Stomach (tissue), 9 donors: ENCODE results near the gene LUZP1. TPM values are rescaled to one million over a fixed set of nuclear protein-coding genes. Genes with fewer than 3 reads are reported as not detected.

Experiments
- DNase-seq, 2 donors: peaks; one replicate each; pipeline versions ENCODE4 v3.0.0 to v3.0.0-alpha.2; 2013 to 2019
- H3K27ac ChIP-seq, 5 donors: fragments of 200-600 bp in 4 of 5; sonication (generic) in 4 of 5; one replicate each; pipeline ENCODE4 v1.5.1; 2013 to 2019; ENCODE audit warnings: mild to moderate bottlenecking in 1 of 5, moderate library complexity in 1 of 5
- H3K27me3 ChIP-seq, 3 donors: fragments of 200-600 bp; sonication (generic); one replicate each; pipeline ENCODE4 v1.5.1; 2017 to 2019; ENCODE audit warnings: mixed run types in 1 of 3
- H3K36me3 ChIP-seq, 4 donors: fragments of 200-600 bp; sonication (generic); 1 replicate in 3 of 4; 2 replicates in 1 of 4; pipeline ENCODE4 v1.5.1; 2016 to 2019
- H3K4me1 ChIP-seq, 4 donors: fragments of 200-600 bp; sonication (generic); one replicate each; pipeline ENCODE4 v1.5.1; 2016 to 2019
- H3K4me3 ChIP-seq, 4 donors: fragments of 200-600 bp; sonication (generic) in 3 of 4; one replicate each; pipeline ENCODE4 v1.5.1; 2016 to 2019; ENCODE audit warnings: mild to moderate bottlenecking in 1 of 4
- H3K9me3 ChIP-seq, 4 donors: fragments of 200-600 bp; sonication (generic); one replicate each; pipeline ENCODE4 v1.5.1; 2016 to 2019
- EP300 ChIP-seq: sonication (generic); formaldehyde crosslinking; IDR thresholded peaks from one replicate; pipeline ENCODE4 v1.6.1; 2017; ENCODE audit warnings: antibody characterized with exemption
- POLR2A ChIP-seq, 4 donors: fragments of 450-650 bp; IDR thresholded peaks; one replicate each; pipeline ENCODE4 v1.6.1; 2016; ENCODE audit warnings: antibody characterized with exemption in 4 of 4, control low read depth in 2 of 4, mild to moderate bottlenecking in 1 of 4, moderate library complexity in 1 of 4
- POLR2AphosphoS5 ChIP-seq, 3 donors: sonication (generic); formaldehyde crosslinking; IDR thresholded peaks; one replicate each; pipeline ENCODE4 v1.6.1; 2016; ENCODE audit warnings: antibody characterized with exemption in 3 of 3
- WGBS, 5 donors: extraction: QIAGEN DNeasy Blood & Tissue Kit in 3 of 5; methylation state at CpG; one replicate each; pipeline versions ENCODE4 v1.1.5 to v1.1.7; 2013 to 2018; 5-methylcytosine and 5-hydroxymethylcytosine counted together
- intact Hi-C: fragments of 100-400 bp; cut with DNase I; formaldehyde crosslinking; loops from one replicate; pipeline ENCODE4 v1.15.1; 2023; ENCODE audit warnings: low total_unique reads
- polyA plus RNA-seq, 3 donors: library from polyadenylated mRNA; stranded (reverse); fragments of 200-250 nt; gene quantifications; one replicate each; pipeline ENCODE4 v1.2.3, GENCODE V29; 2013
- total RNA-seq, 5 donors: library from RNA; depleted of rRNA; stranded (reverse); fragments of >200 nt; gene quantifications; one replicate each; pipeline versions ENCODE4 v1.1.0 to v1.2.3, GENCODE V29; 2014 to 2016
- TF ChIP-seq, protein P1 (sequence below), 7 experiments: fragments of 450-650 bp in 4 of 7; fragments of 200-600 bp in 3 of 7; sonication (generic) in 3 of 7; IDR thresholded peaks; one replicate each; pipeline ENCODE4 v1.5.1; 2016 to 2019; ENCODE audit warnings: antibody characterized with exemption in 7 of 7, control low read depth in 2 of 7, mild to moderate bottlenecking in 1 of 7
- donor health status: healthy with polysubstance abuse.
- donor health status: Bipolar disorder and iron deficiency.
- donor health status: healthy.

Gene LUZP1
- total and polyA plus RNA-seq, 8 donors: 2.6 to 20.4 (median 13.4) TPM

DNA sequence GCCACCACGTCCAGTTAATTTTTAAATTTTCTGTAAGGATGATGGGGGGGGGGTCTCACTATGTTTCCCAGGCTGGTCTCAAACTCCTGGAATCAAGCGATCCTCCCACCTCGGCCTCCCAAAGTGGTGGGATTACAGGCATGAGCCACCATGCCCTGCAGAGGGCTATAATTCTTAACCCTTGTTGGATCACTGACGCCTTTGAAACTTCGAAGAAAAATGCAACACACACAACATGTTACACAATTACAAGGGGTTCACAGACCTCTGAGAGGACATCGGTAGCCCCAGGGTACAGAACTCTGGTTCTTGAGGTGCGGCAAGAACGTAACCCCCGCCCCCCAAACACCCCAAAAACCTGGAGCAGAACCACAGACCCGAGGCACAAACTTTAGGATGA is 8.4 kb upstream of the LUZP1 start:
- no peaks in the 10 kb centered on the region for H3K27me3 ChIP-seq
- H3K9me3 ChIP-seq: no peaks in the 10 kb centered on the region
- no peaks in the 10 kb centered on the region for H3K36me3 ChIP-seq
- H3K4me3 ChIP-seq: peak overlapping the region; percentile 49 to 62 (median 57)
- intact Hi-C loops: no loop called here
- peak overlapping the region; percentile 49 to 91 (median 83) for H3K27ac ChIP-seq
- 44 to 65% (median 56%) methylated on average over 9 to 10 of the region's 10 CpGs for WGBS, 5 donors
- peaks cover 10 to 33% (median 22%) of the 10 kb centered on the region in 4 donors for H3K4me1 ChIP-seq
- DNase-seq: no peak
- no peak for TF ChIP-seq EP300

- TF ChIP-seq POLR2A (IDR thresholded peaks at IDR 0.05) (no peak), POLR2AphosphoS5 (IDR thresholded peaks at IDR 0.05) (no peak), EP300 (no peak)
- TF ChIP-seq, protein P1, sequence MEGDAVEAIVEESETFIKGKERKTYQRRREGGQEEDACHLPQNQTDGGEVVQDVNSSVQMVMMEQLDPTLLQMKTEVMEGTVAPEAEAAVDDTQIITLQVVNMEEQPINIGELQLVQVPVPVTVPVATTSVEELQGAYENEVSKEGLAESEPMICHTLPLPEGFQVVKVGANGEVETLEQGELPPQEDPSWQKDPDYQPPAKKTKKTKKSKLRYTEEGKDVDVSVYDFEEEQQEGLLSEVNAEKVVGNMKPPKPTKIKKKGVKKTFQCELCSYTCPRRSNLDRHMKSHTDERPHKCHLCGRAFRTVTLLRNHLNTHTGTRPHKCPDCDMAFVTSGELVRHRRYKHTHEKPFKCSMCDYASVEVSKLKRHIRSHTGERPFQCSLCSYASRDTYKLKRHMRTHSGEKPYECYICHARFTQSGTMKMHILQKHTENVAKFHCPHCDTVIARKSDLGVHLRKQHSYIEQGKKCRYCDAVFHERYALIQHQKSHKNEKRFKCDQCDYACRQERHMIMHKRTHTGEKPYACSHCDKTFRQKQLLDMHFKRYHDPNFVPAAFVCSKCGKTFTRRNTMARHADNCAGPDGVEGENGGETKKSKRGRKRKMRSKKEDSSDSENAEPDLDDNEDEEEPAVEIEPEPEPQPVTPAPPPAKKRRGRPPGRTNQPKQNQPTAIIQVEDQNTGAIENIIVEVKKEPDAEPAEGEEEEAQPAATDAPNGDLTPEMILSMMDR (IDR thresholded peaks at IDR 0.05): no peak
- Histone ChIP-seq H3K4me1 (peaks cover 10 to 40% (median 24%) of the 10 kb centered on the region in 4 donors), H3K4me3 (no peak overlapping the region), H3K36me3 (no peaks in the 10 kb centered on the region), H3K27ac (no peak overlapping the region), H3K27me3 (no peaks in the 10 kb centered on the region), H3K9me3 (no peaks in the 10 kb centered on the region)
- intact Hi-C loops: no loop called here
- no peak for DNase-seq
- 24 to 47% (median 39%) methylated on average over 1 of the region's 1 CpG for WGBS, 5 donors
Measured at GRCh38 chr1:23174426-23175110, 5.9 kb upstream of the LUZP1 start.

DNA sequence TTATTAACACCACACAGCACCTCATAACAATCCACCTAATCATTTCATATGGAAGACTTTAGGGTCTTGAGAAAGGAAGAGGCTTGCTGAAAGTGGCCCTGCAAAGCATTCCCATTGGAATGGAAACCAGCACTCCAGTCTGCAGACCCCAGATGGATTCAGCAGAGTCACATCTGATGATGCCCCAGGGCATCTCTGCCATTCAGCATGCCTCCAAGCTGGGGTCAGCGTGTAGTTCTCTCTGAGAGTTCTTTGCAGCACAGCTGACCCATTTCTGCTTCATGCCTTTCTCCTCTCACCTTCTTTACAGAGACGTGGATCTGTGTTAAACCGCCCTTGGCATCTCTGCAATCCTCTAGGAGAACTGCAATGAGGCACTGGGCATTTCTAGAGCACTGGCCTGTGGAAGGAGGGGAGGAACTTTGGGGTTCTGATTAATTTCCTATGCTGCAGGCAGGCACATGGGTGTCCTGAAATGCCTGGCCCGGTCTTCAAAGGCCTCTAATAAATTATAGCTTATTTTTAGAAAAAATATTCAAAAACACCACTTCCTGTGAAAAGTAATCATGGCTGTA is 2.6 kb upstream of the LUZP1 start:
- intact Hi-C loops: no loop called here

GRCh38 chr1:23169727-23170335 is 1.2 kb upstream of the LUZP1 start:
- DNase-seq: peak in 1 of 2 donors; percentile 79
- H3K9me3 ChIP-seq: no peaks in the 10 kb centered on the region
- H3K27me3 ChIP-seq: no peaks in the 10 kb centered on the region
- H3K4me1 ChIP-seq: peaks cover 8 to 48% (median 20%) of the 10 kb centered on the region in 4 donors
- intact Hi-C loops: no loop called here
- H3K4me3 ChIP-seq: no peak overlapping the region
- 44 to 77% (median 71%) methylated on average over 5 of the region's 5 CpGs for WGBS, 5 donors
- TF ChIP-seq EP300 (no peak), POLR2A (IDR thresholded peaks at IDR 0.05) (no peak), POLR2AphosphoS5 (IDR thresholded peaks at IDR 0.05) (peak in 2 of 3 donors; percentile 38 to 53)
- TF ChIP-seq, protein P1 (IDR thresholded peaks at IDR 0.05): no peak
- no peaks in the 10 kb centered on the region for H3K36me3 ChIP-seq
- peak overlapping the region in 4 of 5 donors; percentile 89 to 96 (median 92) for H3K27ac ChIP-seq

More for the DNA sequence above, 2.6 kb upstream of the LUZP1 start:
- TF ChIP-seq POLR2A (IDR thresholded peaks at IDR 0.05) (no peak), POLR2AphosphoS5 (IDR thresholded peaks at IDR 0.05) (no peak), EP300 (no peak)
- TF ChIP-seq, protein P1 (IDR thresholded peaks at IDR 0.05): no peak
- DNase-seq: no peak
- no peaks in the 10 kb centered on the region for H3K9me3 ChIP-seq
- peak overlapping the region in 2 of 5 donors; percentile 20 to 35 for H3K27ac ChIP-seq
- WGBS, 5 donors: 50 to 81% (median 70%) methylated on average over 4 of the region's 4 CpGs
- H3K4me3 ChIP-seq: no peak overlapping the region
- peaks cover 8 to 36% (median 18%) of the 10 kb centered on the region in 4 donors for H3K4me1 ChIP-seq
- no peaks in the 10 kb centered on the region for H3K27me3 ChIP-seq
- no peaks in the 10 kb centered on the region for H3K36me3 ChIP-seq
